HUES48 (cell line): ENCODE data around the gene KRTAP4-9.
"Not testable (repeated sequence)": the region's sequence is repeated elsewhere in the genome, so short reads cannot be mapped to it uniquely, and the experiment has no call there.

Experiments
- H3K27ac ChIP-seq: one replicate; pipeline ENCODE4 v1.7.0; 2013; ENCODE audit warnings: low read depth, low read length, inconsistent platforms
- H3K27me3 ChIP-seq: 2 replicates; pipeline ENCODE4 v1.6.1; 2013; ENCODE audit warnings: mild to moderate bottlenecking, low read length; ENCODE audit not compliant: control insufficient read depth, insufficient read depth
- H3K36me3 ChIP-seq: 2 replicates; pipeline ENCODE4 v1.6.1; 2013; ENCODE audit warnings: low read length; ENCODE audit not compliant: control insufficient read depth, insufficient read depth
- H3K4me1 ChIP-seq: 2 replicates; pipeline ENCODE4 v1.6.1; 2013; ENCODE audit warnings: mild to moderate bottlenecking, low read length; ENCODE audit not compliant: control insufficient read depth, insufficient read depth
- H3K4me3 ChIP-seq: 2 replicates; pipeline ENCODE4 v1.5.1; 2013; ENCODE audit warnings: mild to moderate bottlenecking, low read depth, low read length
- H3K9ac ChIP-seq: 2 replicates; pipeline ENCODE4 v1.6.1; 2013; ENCODE audit warnings: mild to moderate bottlenecking, low read depth, low read length, moderate library complexity
- H3K9me3 ChIP-seq: 2 replicates; pipeline ENCODE4 v1.6.1; 2013; ENCODE audit warnings: low read length; ENCODE audit not compliant: control insufficient read depth, insufficient read depth

Gene KRTAP4-9

DNA sequence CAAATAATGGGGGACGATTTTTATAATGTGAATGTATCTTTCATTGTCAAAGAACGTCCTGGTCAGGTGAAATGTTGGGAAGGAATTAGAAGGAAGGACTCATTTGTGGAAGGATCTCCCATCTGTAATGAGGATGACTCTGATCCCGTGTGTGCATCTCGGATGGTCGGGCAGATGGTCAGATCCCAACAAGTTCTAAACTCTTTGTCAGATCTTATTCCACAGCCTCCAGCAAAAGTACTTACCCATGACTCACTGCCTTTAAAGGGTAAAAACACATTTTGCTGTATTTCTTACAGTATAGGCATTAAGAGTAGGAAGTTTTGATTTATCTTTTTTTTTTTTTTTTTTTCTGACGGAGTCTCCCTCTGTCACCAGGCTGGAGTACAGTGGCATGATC, 6.7 kb upstream of the KRTAP4-9 start:
- Histone ChIP-seq H3K27ac (no peak overlapping the region), H3K27me3 (no peaks in the 10 kb centered on the region), H3K9ac (no peak overlapping the region), H3K9me3 (0 out of 2 replicates have a peak, but pooled peaks cover 2% of the 10 kb centered on the region), H3K36me3 (no peaks in the 10 kb centered on the region), H3K4me3 (no peak overlapping the region), H3K4me1 (no peaks in the 10 kb centered on the region)

DNA sequence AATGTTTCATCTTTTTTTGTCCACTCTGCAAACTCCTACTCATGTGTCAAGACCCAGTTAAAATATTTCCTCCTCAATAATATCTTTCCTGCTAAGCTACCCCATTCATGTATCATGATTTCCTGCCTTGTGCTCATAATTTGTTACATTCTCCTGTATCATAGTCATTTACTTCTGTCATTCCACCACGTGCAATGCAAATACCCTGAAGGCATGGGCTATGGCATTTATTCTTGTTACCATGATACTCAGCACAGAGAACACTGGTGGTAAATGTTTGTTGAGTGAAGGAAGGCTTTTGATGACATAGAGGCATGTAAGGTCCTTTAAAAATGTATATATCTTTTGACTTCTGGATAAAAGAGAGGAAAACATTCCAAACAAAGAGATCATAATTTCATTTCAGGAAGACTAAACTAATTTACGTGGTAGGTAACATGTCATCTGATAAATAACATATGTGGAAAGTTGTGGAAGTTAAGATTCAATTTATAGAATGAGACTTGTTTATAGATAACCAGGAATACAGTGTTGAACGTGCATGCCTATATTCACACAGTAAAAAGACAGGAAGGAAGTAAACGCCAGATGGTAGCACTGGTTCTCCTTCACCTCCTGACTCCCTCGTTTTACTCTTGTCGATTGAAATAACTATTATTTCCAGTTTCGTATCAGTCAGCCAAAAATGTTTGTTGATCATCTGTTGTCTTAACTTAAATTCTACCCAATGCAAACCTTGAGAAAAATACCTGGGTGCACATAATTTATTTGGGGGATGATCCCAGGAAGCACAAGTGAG, 5.3 kb upstream of the KRTAP4-9 start:
- H3K4me3 ChIP-seq, H3K9me3 ChIP-seq, H3K27me3 ChIP-seq, H3K9ac ChIP-seq, H3K36me3 ChIP-seq, H3K4me1 ChIP-seq, H3K27ac ChIP-seq: not testable (repeated sequence)

DNA sequence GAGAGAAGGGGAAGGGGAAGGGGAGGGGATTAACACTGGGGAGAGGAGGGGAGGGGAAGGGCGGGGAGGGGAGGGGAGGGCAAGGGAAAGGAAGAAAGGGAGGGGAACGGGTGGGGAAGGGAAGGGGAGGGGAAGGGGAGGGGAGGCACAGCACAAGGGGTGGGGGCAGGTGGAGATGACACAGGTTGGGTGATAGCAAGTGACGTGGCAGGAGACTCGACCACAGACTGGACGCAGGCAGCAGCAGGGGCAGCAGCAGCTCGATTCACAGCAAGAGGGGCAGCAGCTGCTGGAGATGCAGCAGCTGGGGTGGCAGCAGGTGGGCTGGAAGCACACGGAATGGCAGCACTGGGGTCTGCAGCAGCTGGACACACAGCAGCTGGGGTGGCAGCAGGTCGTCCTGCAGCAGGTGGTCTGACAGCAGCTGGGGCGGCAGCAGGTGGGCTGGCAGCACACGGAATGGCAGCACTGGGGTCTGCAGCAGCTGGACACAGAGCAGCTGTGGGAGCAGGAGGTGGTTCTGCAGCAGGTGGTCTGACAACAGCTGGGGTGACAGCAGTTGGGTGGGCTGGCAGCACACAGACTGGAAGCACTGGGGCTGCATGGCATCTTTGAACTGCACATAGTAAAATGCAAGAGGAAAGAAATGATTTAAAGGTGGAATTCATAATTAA, 3.5 kb upstream of the KRTAP4-9 start, which contains the start of gene KRTAP4-16:
Gene KRTAP4-16, minus strand, starts transcription at position 624 of the 674 bp plus-strand sequence. Its CDS starts 0 bp downstream, at position 624.
- H3K9me3 ChIP-seq = no peaks in the 10 kb centered on the region
- H3K9ac ChIP-seq = no peak within 1 kb of the TSS
- H3K27ac ChIP-seq = no peak within 1 kb of the TSS
- H3K27me3 ChIP-seq = no peaks in the 10 kb centered on the region
- peaks cover 4% of the 10 kb centered on the region; the same call in 1 of the 2 replicates for H3K4me1 ChIP-seq
- H3K4me3 ChIP-seq = no peak within 1 kb of the TSS
- no peaks in the 10 kb centered on the region for H3K36me3 ChIP-seq

DNA sequence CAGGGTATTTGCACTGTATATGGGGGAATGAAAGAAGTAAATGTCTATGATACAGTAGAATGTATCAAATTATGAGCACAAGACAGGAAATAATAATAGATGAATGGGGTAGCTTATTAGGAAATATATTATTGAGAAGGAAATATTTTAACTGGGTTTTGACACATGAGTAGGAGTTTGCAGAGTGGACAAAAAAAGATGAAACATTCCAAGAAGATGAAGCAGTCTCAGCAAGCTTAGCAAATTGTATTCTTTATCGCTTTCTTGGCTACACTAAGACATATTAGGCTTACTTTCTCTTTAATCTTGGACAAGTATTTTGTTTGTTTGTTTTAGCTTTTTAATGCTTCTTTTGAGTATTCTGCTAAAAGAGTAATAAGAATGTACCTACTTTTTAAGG, 1.3 kb upstream of the KRTAP4-9 start:
- H3K36me3 ChIP-seq = no peaks in the 10 kb centered on the region
- H3K9ac ChIP-seq = no peak overlapping the region
- H3K27me3 ChIP-seq = no peaks in the 10 kb centered on the region
- 0 out of 2 replicates have a peak, but pooled peaks cover 8% of the 10 kb centered on the region for H3K9me3 ChIP-seq
- peaks cover 21% of the 10 kb centered on the region for H3K4me1 ChIP-seq
- no peak overlapping the region for H3K27ac ChIP-seq
- no peak overlapping the region for H3K4me3 ChIP-seq

DNA sequence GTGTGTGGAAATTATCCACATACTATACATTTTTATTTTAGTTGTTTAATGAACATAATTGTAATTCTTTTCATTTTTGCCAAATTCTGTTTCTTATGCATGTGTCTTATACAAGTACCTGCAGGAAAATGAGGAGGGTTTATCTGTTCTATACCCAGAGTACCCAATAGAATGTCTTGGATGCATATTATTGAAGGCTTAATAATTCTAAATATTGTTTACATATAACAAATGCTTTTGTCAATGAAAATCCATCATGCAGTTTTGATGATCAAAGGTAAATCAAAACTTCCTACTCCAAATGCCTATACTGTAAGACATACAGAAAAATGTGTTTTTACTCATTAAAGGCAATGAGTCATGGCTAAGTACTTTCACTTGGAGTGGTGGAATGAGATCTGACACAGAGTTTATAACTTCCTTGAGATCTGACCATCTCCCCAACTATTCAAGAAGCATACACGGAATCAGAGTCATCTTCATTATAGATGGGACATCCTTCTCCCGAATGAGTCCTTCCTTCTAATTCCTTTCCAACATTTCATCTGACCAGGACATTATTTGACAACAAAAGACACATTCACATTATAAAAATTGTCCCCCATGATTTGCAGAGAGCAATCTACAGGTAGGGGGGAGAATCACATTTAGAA, 677 bp upstream of the KRTAP4-9 start:
- H3K36me3 ChIP-seq, H3K27ac ChIP-seq, H3K9ac ChIP-seq, H3K9me3 ChIP-seq, H3K27me3 ChIP-seq, H3K4me3 ChIP-seq: not testable (repeated sequence)
- H3K4me1 ChIP-seq = peaks cover 21% of the 10 kb centered on the region

DNA sequence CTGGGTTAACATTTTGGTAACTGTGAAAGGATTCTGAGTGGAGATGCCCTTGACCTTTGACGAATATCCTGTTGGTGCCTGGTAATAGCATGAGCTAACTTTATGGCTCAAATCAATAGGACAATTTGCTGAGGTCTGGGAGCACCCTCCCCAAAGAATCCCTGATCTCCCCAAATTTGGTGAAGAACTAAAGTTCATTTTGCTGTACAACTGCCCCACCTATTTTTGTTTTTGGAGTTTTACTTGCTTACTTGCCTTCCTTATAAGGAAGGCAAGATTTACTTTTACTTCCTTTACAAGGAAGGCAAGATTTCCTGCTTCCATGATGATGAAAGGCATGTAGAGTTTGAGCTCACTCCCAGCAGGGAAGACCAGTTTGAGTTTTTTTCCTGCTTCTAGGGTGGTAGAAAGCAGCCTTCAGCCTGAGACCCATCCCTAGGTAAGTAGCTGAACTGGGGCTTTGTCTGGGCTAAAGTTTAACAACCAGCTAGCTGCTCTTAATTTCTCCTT, 2.8 kb downstream of the KRTAP4-9 start:
- no peak overlapping the region for H3K4me3 ChIP-seq
- H3K27ac ChIP-seq = peak overlapping the region; percentile 28
- peaks cover 30% of the 10 kb centered on the region for H3K9me3 ChIP-seq
- H3K27me3 ChIP-seq = no peaks in the 10 kb centered on the region
- peaks cover 21% of the 10 kb centered on the region for H3K4me1 ChIP-seq
- no peaks in the 10 kb centered on the region for H3K36me3 ChIP-seq
- H3K9ac ChIP-seq = no peak overlapping the region; the same call in 1 of the 2 replicates

DNA sequence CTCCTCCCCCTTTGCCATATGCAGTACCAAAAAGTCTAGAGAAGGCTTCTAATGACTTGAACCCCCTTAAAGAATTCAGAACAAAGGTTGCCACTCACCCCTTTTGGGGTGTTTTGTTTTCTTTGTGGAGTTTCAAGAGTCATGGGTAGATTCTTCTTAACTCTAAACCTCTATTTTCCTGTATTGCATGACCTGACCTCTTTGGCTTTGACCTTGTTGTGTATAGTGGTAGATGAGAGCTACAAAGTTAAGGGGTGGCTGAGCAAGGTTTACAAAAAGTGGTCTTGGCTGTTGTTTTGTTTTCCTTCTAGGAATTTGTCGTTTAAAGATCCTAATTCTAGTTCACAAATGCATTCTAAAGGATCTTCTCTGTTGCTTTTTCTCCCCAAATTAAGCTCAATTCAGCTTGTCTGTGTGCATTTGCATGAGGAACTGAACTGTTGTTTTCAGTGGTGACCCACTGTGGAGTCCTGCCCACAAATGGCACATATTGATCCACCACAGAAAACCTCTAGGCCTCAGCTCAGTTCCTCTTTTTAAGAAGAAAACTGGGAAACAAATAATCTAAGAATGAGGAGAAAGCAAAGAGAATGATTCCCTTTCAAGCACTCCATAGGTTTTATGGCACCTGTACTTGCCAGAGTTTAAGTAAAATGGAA, 3.7 kb downstream of the KRTAP4-9 start:
- not testable (repeated sequence) for H3K27ac ChIP-seq, H3K9ac ChIP-seq, H3K4me3 ChIP-seq, H3K36me3 ChIP-seq, H3K27me3 ChIP-seq
- peaks cover 34% of the 10 kb centered on the region for H3K9me3 ChIP-seq
- peaks cover 21% of the 10 kb centered on the region for H3K4me1 ChIP-seq

DNA sequence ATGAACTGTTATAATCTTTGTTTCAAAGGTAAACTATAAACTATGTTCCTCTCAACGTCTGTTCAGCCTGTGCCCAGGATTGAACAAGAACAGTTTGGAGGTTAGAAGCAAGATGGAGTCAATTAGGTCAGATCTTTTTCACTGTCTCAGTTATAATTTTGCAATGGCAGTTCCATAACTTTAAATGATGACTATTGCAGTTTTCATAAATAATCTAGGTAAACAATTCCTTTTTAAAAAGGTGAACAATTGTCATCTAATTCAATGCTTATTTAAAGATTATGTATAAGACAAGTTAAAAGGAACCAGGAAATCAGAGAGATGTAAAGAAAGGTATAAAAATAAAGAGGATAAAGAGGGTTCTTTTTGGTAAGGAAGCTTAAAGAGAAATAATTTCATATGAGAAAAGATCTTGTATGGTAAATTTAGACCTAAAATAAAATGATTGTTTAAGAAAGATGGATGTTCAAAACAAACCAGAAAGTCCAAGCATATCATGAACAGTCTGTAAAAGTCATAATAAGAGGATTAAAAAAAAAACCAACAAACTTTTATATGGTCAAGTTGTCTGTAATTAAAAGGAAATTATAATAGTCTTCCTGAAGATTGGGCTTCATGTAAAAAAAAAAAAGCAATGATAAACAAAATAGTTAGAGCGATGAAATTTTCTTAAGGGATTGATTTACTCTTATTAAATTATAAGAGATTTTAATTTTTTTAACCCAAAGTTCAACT, 6.1 kb downstream of the KRTAP4-9 start:
- Histone ChIP-seq H3K4me3 (no peak overlapping the region), H3K27me3 (no peaks in the 10 kb centered on the region), H3K9ac (no peak overlapping the region), H3K27ac (no peak overlapping the region), H3K4me1 (peaks cover 21% of the 10 kb centered on the region), H3K36me3 (no peaks in the 10 kb centered on the region), H3K9me3 (peaks cover 34% of the 10 kb centered on the region)

DNA sequence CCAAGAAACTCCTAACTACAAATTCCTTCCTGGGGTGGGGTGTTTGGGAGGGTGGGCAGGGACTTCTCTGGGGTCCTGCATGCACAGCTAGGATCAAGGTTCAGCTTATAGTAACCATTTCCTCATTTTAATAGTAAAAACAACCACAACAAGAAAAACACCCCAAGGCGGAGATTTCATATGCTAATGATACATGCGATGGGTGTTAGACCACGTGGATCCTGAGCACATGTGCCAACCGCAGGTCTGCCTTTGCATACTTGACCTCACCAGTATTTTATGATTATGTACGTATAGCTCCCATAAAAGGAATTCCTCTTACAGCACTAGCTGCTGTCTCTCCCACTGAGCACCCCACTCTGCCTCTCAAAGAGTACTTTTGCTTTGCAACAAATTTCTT, 11.1 kb downstream of the KRTAP4-9 start:
- Histone ChIP-seq H3K27me3 (no peaks in the 10 kb centered on the region), H3K9ac (no peak overlapping the region), H3K36me3 (no peaks in the 10 kb centered on the region), H3K9me3 (peaks cover 22% of the 10 kb centered on the region), H3K4me1 (no peaks in the 10 kb centered on the region), H3K27ac (no peak overlapping the region), H3K4me3 (no peak overlapping the region)

DNA sequence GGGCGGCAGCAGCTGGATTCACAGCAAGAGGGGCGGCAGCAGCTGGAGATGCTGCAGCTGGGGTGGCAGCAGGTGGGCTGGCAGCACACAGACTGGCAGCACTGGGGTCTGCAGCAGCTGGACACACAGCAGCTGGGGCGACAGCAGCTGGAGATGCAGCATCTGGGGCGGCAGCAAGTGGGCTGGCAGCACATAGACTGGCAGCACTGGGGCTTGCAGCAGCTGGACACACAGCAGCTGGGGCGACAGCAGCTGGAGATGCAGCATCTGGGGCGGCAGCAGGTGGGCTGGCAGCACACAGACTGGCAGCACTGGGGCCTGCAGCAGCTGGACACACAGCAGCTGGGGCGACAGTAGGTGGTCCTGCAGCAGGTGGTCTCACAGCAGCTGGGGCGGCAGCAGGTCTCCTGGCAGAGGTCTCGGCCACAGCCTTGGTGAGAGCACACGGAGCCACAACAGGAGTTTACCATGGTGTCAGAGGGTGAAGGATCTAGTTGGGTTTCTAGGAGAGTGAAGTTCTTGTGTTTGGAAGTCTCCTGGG, 12.7 kb downstream of the KRTAP4-9 start, which contains the start of gene KRTAP4-11:
Gene KRTAP4-11, minus strand, starts transcription at position 528 of the 541 bp plus-strand sequence. Its CDS starts 58 bp downstream, at position 470.
- H3K9ac ChIP-seq, H3K36me3 ChIP-seq, H3K4me1 ChIP-seq, H3K4me3 ChIP-seq, H3K27ac ChIP-seq, H3K9me3 ChIP-seq, H3K27me3 ChIP-seq: not testable (repeated sequence)
